Keratinocyte (primary cell): ENCODE results near the gene GLT8D1. TPM values are rescaled to one million over a fixed set of nuclear protein-coding genes. Genes with fewer than 3 reads are reported as not detected.

ENCODE experiments used
- DNase-seq: peaks from one replicate; pipeline ENCODE4 v3.0.0-alpha.2; 2011; ENCODE audit warnings: low read depth, missing footprints, low spot score
- FAIRE-seq: peaks from 2 replicates; lab custom pipeline; 2011; peaks lifted over from hg19 to GRCh38; lab: Jason Lieb, UNC
- H2AFZ ChIP-seq: 2 replicates; pipeline ENCODE4 v1.6.0; 2012; ENCODE audit warnings: low read length, control low read depth, inconsistent platforms; ENCODE audit not compliant: control insufficient read depth
- H3K27ac ChIP-seq: 2 replicates; pipeline ENCODE4 v1.5.1; 2011; ENCODE audit warnings: low read length; ENCODE audit not compliant: control insufficient read depth, insufficient read depth
- H3K27me3 ChIP-seq: 3 replicates; pipeline ENCODE4 v1.6.0; 2011; ENCODE audit warnings: low read length; ENCODE audit not compliant: control insufficient read depth, insufficient read depth; ENCODE audit errors: extremely low read depth
- H3K36me3 ChIP-seq, 2 experiments: 2 replicates in 1 of 2; 3 replicates in 1 of 2; pipeline ENCODE4 v1.5.1; 2011; ENCODE audit warnings: low read length in 2 of 2, mild to moderate bottlenecking in 1 of 2; ENCODE audit not compliant: control insufficient read depth in 2 of 2, insufficient read depth in 2 of 2; ENCODE audit errors: extremely low read depth in 1 of 2
- H3K4me1 ChIP-seq: 3 replicates; pipeline ENCODE4 v1.5.1; 2011; ENCODE audit warnings: low read length; ENCODE audit not compliant: control insufficient read depth, insufficient read depth; ENCODE audit errors: extremely low read depth
- H3K4me2 ChIP-seq: 3 replicates; pipeline ENCODE4 v1.6.0; 2011; ENCODE audit warnings: low read depth, low read length; ENCODE audit not compliant: control insufficient read depth, insufficient read depth; ENCODE audit errors: extremely low read depth
- H3K4me3 ChIP-seq, 3 experiments: fragments of 200-600 bp in 1 of 3; sonication (generic) in 1 of 3; 2 replicates in 2 of 3; 3 replicates in 1 of 3; pipeline ENCODE4 v1.5.1; 2011 to 2016; ENCODE audit warnings: low read length in 3 of 3, mild to moderate bottlenecking in 3 of 3, control low read depth in 2 of 3, inconsistent platforms in 1 of 3, low read depth in 1 of 3, mixed read lengths in 1 of 3, mixed run types in 1 of 3, moderate library complexity in 1 of 3; ENCODE audit not compliant: control insufficient read depth in 2 of 3, insufficient read depth in 2 of 3; ENCODE audit errors: extremely low read depth in 1 of 3
- H3K79me2 ChIP-seq: 2 replicates; pipeline ENCODE4 v1.6.0; 2012; ENCODE audit warnings: low read length; ENCODE audit not compliant: control insufficient read depth, insufficient read depth
- H3K9ac ChIP-seq: 3 replicates; pipeline ENCODE4 v1.6.0; 2011; ENCODE audit warnings: low read length; ENCODE audit not compliant: control insufficient read depth, insufficient read depth; ENCODE audit errors: extremely low read depth
- H3K9me1 ChIP-seq: 3 replicates; pipeline ENCODE4 v1.6.0; 2011; ENCODE audit warnings: low read length; ENCODE audit not compliant: control insufficient read depth, insufficient read depth; ENCODE audit errors: extremely low read depth
- H3K9me3 ChIP-seq: 2 replicates; pipeline ENCODE4 v1.5.1; 2012; ENCODE audit warnings: low read depth, low read length; ENCODE audit not compliant: control insufficient read depth
- H4K20me1 ChIP-seq: 3 replicates; pipeline ENCODE4 v1.6.0; 2011; ENCODE audit warnings: low read length; ENCODE audit not compliant: control insufficient read depth, insufficient read depth; ENCODE audit errors: extremely low read depth
- CTCF ChIP-seq, 3 experiments: IDR thresholded peaks in 1 of 3; conservative IDR thresholded peaks in 1 of 3; optimal IDR thresholded peaks in 1 of 3; 2 replicates in 2 of 3; 3 replicates in 1 of 3; pipeline versions ENCODE3 to v1.5.1; 2011; ENCODE audit warnings: low read length in 3 of 3, mild to moderate bottlenecking in 3 of 3, moderate library complexity in 2 of 3, control low read depth in 1 of 3, inconsistent platforms in 1 of 3; ENCODE audit not compliant: insufficient read depth in 2 of 3; ENCODE audit errors: extremely low read depth in 1 of 3
- EZH2 ChIP-seq: IDR thresholded peaks from one replicate; pipeline ENCODE4 v1.6.1; 2012; ENCODE audit warnings: inconsistent platforms, mild to moderate bottlenecking, low read length, moderate library complexity
- dilution Hi-C: fragments of 300-500 bp; cut with MboI; formaldehyde crosslinking; loops from one replicate; pipeline ENCODE4 v1.7.0; 2020; ENCODE audit warnings: low sequenced_read_pairs; ENCODE audit not compliant: extremely low pct_ligation_motif_present
- polyA plus RNA-seq, 5 experiments: library from polyadenylated mRNA; depleted of rRNA in 3 of 5; stranded (reverse) in 3 of 5; stranded (forward) in 1 of 5; unstranded in 1 of 5; fragments of >200 nt; gene quantifications; 1 replicate in 1 of 5; 2 replicates in 3 of 5; 3 replicates in 1 of 5; pipeline versions ENCODE4 v1.2.1 to v1.2.3, GENCODE V29; 2011 to 2012; ENCODE audit warnings: missing spikeins in 2 of 5, low read depth in 1 of 5, low replicate concordance in 1 of 5

Gene GLT8D1
- polyA plus RNA-seq, 1 donor (not counting 4 experiments of a cell fraction or from before 2014, with no cell fraction given) = 66.4 TPM

- peaks cover 27% of the 10 kb centered on the region for H3K4me1 ChIP-seq
Measured at GRCh38 chr3:52685709-52686691, 19.6 kb downstream of the GLT8D1 start, which contains the start of the genes GNL3 and PBRM1. TSS of gene GNL3 (plus strand) at chr3:52686032. CDS start at chr3:52686093, 61 bp downstream. TSS of gene PBRM1 (minus strand) at chr3:52685913.

GRCh38 chr3:52685285-52685708, 20.3 kb downstream of the GLT8D1 start:
- Histone ChIP-seq H3K9me3 (no peaks in the 10 kb centered on the region), H2AFZ (peak overlapping the region; percentile 45), H4K20me1 (no peaks in the 10 kb centered on the region), H3K36me3 (peaks cover 22 to 33% of the 10 kb centered on the region in 2 experiments), H3K9me1 (no peaks in the 10 kb centered on the region), H3K4me2 (peak overlapping the region; percentile 76), H3K79me2 (peaks cover 77% of the 10 kb centered on the region), H3K27me3 (no peaks in the 10 kb centered on the region), H3K4me3 (peak overlapping the region; percentile 77 to 83 (median 82)), H3K4me1 (peaks cover 27% of the 10 kb centered on the region), H3K9ac (peak overlapping the region; percentile 94), H3K27ac (peak overlapping the region; percentile 89)
- no peak for TF ChIP-seq EZH2
- FAIRE-seq (no peak), DNase-seq (no peak)
- dilution Hi-C loops = no loop called here

More at GRCh38 chr3:52685709-52686691, 19.6 kb downstream of the GLT8D1 start, which contains the start of the genes GNL3 and PBRM1:
- Histone ChIP-seq H3K27ac (peak within 1 kb of the TSS; percentile 89), H3K27me3 (no peaks in the 10 kb centered on the region), H2AFZ (peak within 1 kb of the TSS; percentile 70), H3K36me3 (peaks cover 26 to 40% of the 10 kb centered on the region in 2 experiments), H3K9me1 (no peaks in the 10 kb centered on the region), H3K9ac (peak within 1 kb of the TSS; percentile 94), H3K4me2 (peak within 1 kb of the TSS; percentile 93), H4K20me1 (no peaks in the 10 kb centered on the region), H3K79me2 (peaks cover 79% of the 10 kb centered on the region), H3K4me3 (peak within 1 kb of the TSS; percentile 77 to 87 (median 82)), H3K9me3 (no peaks in the 10 kb centered on the region)
- FAIRE-seq (no peak), DNase-seq (peak; percentile 77)
- no peak for TF ChIP-seq EZH2
- TF ChIP-seq CTCF (optimal IDR thresholded peaks at IDR 0.05 in 1 of 3, IDR thresholded peaks at IDR 0.05 in 1 of 3, conservative IDR thresholded peaks at IDR 0.05 in 1 of 3; ENCODE audit: extremely low read depth in 1 of 3, insufficient read depth in 2 of 3, low read length in 3 of 3) = no peak
- dilution Hi-C loops = no loop called here
